ENCODE measurements around the gene AXL.

Gene AXL

GRCh38 chr19:41310033-41310831 lies 91.2 kb downstream of the AXL start, which contains the start of gene CCDC97:
Gene CCDC97, plus strand, starts transcription at chr19:41310172. Its CDS starts 139 bp downstream, at chr19:41310311.
- peak; percentile 59 for DNase-seq

DNA sequence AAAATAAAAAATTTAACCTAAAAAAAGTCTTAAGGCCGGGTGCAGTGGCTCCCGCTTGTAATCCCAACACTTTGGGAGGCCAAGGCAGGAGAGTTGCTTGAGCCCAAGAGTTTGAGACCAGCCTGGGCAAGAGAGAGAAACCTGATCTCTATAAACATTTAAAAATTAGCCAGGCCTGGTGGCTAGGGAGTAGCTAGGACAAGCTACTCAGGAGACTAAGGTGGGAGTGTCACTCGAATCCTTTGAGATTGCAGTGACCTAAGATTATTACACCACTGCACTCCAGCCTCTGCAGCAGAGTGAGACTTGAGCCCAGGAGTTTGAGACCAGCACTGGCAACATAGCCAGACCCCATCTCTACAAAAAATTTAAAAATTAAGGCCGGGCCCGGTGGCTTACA lies 92.0 kb downstream of the AXL start:
- no peak for DNase-seq

All from DMS 273 treated with DMSO at 0.1 percent for 48 hours (cell line).